Fibroblast of pulmonary artery (primary cell): ENCODE measurements around the gene OR7E24.
"Not testable (repeated sequence)": the region's sequence is repeated elsewhere in the genome, so short reads cannot be mapped to it uniquely, and the experiment has no call there.

Experiments
- DNase-seq: peaks from one replicate; pipeline ENCODE4 v3.0.0-alpha.2; 2010; ENCODE audit warnings: low read depth
- H3K4me3 ChIP-seq: replicated peaks from 2 replicates; pipeline ENCODE4 v1.5.1; 2011; ENCODE audit warnings: low read depth, mild to moderate bottlenecking, control low read depth, low read length, moderate library complexity
- TF ChIP-seq, protein P1 (sequence below): IDR thresholded peaks from 2 replicates; pipeline ENCODE4 v1.5.1; 2011; ENCODE audit warnings: mild to moderate bottlenecking, control low read depth, low read length, inconsistent platforms; ENCODE audit errors: missing control alignments

The OR7E24 gene

DNA sequence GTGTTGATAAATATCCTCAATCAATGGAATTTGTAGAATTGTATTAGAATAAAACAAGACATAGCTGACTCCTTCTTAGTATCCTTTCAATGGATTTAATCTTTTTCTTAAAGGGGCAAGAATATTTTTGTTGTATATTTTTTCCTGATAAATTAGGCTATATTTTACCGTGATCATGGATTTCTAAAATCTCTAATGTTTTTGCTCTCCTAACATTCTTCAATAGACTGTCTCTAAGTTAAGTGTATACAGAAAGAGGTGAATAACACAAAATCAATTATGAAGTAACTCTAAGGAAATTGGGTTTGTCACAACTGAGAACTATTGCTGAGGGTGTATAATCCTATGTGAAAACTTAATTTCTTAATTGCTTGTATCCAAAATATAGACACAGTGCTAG is at the start of gene OR7E24:
Gene OR7E24 (plus strand): TSS at position 301 of the 400 bp plus-strand sequence. CDS start 114 bp downstream, outside the sequence.
- H3K4me3 ChIP-seq = no peak within 1 kb of the TSS
- no peak for DNase-seq
- TF ChIP-seq, protein P1, sequence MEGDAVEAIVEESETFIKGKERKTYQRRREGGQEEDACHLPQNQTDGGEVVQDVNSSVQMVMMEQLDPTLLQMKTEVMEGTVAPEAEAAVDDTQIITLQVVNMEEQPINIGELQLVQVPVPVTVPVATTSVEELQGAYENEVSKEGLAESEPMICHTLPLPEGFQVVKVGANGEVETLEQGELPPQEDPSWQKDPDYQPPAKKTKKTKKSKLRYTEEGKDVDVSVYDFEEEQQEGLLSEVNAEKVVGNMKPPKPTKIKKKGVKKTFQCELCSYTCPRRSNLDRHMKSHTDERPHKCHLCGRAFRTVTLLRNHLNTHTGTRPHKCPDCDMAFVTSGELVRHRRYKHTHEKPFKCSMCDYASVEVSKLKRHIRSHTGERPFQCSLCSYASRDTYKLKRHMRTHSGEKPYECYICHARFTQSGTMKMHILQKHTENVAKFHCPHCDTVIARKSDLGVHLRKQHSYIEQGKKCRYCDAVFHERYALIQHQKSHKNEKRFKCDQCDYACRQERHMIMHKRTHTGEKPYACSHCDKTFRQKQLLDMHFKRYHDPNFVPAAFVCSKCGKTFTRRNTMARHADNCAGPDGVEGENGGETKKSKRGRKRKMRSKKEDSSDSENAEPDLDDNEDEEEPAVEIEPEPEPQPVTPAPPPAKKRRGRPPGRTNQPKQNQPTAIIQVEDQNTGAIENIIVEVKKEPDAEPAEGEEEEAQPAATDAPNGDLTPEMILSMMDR = no peak

DNA sequence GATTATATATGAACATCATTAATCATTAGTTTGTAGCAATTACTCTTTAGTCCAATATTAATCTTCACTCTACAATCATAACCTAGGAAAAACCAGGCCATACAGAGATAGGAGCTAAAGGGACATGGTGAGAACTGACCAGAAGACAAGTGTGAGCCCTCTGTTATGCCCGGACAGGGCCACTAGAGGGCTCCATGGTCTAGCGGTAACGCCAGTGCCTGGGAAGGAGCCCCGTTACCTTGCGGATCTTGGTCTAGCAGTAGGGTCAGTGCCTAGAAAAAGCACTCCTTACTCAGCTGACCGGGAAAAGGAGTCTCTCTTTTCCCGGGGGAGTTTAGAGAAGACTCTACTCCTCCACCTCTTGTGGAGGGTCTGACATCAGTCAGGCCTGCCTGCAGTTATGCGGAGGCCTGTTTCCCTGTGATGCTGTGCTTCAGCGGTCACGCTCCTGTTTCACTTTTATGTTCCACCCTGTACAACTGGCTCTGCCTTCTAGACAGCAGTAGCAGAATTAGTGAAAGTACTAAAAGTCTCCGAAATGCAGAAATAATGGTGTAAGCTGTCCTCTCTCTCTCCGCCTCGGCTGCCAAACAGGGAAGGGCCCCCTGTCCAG is 45.1 kb upstream of the OR7E24 start:
- peak overlapping the region; percentile 37 for H3K4me3 ChIP-seq
- peak; percentile 75 for DNase-seq
- TF ChIP-seq, protein P1 = peak; percentile 87

DNA sequence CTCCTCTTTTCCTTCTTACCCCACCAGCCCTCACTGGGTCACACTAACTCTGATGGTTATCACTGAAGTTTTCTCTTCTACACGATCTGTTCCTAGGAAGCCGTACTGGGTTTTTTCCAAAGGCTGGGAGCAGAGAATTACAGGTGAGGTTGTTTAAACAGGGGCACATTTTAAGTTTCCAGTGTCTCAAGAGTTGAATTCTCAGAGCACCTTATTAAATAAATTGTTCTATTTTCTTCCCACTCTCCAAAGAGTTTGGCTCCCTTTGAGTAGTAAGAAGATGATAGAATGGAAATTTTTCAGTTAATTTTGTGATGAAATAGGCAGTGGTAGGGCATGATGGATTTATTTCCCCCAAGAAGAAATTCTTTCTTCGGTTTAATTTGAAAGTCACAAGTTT is 31.2 kb upstream of the OR7E24 start, which contains the start of gene OR7D4:
Gene OR7D4 (minus strand): TSS at position 101 of the 400 bp plus-strand sequence. CDS start 4,752 bp downstream, outside the sequence.
- TF ChIP-seq, protein P1 = no peak
- no peak for DNase-seq
- H3K4me3 ChIP-seq = no peak within 1 kb of the TSS

DNA sequence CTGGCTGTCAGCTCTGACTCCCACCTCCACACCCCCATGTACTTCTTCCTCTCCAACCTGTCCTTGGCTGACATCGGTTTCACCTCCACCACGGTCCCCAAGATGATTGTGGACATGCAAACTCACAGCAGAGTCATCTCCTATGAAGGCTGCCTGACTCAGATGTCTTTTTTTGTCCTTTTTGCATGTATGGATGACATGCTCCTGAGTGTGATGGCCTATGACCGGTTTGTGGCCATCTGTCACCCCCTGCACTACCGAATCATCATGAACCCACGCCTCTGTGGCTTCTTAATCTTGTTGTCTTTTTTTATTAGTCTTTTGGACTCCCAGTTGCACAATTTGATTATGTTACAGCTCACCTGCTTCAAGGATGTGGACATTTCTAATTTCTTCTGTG is 506 bp downstream of the OR7E24 start:
- no peak overlapping the region for H3K4me3 ChIP-seq
- TF ChIP-seq, protein P1 = no peak
- DNase-seq = no peak

DNA sequence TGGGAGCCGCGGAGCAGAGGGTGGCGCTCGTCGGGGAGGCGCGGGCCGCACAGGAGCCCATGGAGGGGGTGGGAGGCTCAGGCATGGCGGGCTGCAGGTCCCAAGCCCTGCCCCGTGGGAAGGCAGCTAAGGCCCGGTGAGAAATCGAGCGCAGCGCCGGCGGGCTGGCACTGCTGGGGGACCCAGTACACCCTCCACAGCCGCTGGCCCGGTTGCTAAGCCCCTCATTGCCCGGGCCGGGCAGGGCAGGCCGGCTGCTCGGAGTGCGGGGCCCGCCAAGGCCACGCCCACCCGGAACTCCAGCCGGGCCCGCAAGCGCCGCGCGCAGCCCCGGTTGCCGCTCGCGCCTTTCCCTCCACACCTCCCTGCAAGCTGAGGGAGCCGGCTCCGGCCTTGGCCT is 32.8 kb downstream of the OR7E24 start:
- not testable (repeated sequence) for H3K4me3 ChIP-seq, DNase-seq

DNA sequence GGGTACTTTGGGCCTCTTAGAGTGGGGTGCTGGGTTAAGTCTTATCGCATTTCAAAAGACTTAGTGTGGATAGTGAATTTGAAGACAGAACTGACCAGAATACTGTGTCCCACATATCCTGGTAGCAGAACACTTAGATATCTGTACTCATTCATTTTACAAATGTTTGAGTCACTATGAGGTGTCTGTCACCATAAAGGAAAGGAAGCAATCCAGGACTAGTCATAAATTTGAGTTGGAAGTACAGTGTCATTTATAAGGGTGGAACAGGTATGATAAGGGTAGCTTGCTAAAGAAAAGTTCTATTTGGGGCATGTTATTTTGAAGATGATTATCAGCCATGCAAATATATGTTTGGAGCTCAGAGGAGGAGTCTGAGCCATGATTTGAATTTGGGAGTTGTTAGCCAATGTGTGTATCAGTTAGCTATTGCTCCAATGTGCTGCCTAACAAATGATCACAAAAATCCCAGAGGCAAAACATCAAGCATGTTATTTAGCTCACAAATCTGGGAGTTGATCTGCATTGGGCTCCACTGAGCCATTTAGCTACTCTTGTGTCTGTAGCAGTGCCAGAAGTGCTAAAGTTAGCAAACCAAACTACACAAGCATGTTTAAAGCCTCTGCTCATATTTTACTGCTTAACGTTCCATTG is 38.6 kb downstream of the OR7E24 start:
- TF ChIP-seq, protein P1 = no peak
- no peak for DNase-seq
- H3K4me3 ChIP-seq = no peak overlapping the region

DNA sequence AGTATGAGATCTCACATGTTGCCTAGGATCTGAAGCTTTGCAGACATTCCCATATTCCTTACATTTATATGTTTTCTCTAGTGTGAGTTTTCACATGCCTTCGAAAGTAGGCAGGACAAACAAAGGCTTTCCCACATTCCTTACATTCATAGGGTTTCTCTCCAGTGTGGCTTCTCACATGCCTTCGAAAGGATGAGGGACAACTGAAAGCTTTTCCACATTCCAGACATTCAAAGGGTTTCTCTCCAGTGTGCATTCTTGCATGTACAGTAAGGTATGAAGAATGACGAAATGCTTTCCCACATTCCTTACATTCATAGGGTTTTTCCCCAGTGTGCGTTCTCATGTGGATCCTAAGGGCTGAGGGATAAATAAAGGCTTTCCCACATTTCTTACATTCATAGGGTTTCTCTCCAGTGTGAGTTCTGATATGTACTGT is 44.7 kb downstream of the OR7E24 start:
- TF ChIP-seq, protein P1 = no peak
- no peak for DNase-seq
- no peak overlapping the region for H3K4me3 ChIP-seq
